DOHH2 (cell line): Measurements from ENCODE around the gene C4orf17.

Experiments used
- EZH2phosphoT487 ChIP-seq: fragments of 200-600 bp; sonication (generic); IDR thresholded peaks from 2 replicates; pipeline ENCODE4 v1.6.1; 2017; ENCODE audit warnings: borderline replicate concordance, mild to moderate bottlenecking, antibody characterized with exemption, low read length, moderate library complexity, mixed read lengths
- TF ChIP-seq, protein P1 (sequence below): fragments of 200-600 bp; sonication (generic); IDR thresholded peaks from one replicate; pipeline ENCODE4 v1.5.1; 2014; ENCODE audit warnings: antibody characterized with exemption, mild to moderate bottlenecking, low read depth, low read length; ENCODE audit not compliant: poor library complexity, severe bottlenecking

DNA sequence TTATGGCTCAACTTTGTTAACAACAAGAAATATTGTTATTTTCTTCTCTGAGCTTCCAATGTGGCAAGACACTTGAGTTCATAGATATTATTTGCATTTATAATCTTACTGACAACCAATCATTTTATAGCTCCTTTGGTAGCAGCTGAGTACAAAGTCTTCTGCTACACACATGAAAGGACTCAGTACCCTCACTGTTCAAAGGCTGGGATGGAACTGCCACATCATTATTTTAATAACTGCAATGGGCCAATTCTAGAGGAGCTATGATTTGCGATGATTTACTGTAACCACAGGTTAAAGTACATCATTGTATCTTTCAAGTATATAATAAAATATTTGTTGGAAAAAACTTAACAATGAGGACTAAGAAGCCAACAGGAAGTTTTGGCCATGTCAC, 74.7 kb downstream of the C4orf17 start:
- TF ChIP-seq, protein P1, sequence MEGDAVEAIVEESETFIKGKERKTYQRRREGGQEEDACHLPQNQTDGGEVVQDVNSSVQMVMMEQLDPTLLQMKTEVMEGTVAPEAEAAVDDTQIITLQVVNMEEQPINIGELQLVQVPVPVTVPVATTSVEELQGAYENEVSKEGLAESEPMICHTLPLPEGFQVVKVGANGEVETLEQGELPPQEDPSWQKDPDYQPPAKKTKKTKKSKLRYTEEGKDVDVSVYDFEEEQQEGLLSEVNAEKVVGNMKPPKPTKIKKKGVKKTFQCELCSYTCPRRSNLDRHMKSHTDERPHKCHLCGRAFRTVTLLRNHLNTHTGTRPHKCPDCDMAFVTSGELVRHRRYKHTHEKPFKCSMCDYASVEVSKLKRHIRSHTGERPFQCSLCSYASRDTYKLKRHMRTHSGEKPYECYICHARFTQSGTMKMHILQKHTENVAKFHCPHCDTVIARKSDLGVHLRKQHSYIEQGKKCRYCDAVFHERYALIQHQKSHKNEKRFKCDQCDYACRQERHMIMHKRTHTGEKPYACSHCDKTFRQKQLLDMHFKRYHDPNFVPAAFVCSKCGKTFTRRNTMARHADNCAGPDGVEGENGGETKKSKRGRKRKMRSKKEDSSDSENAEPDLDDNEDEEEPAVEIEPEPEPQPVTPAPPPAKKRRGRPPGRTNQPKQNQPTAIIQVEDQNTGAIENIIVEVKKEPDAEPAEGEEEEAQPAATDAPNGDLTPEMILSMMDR: no peak
- no peak for TF ChIP-seq EZH2phosphoT487
